ENCODE measurements around the gene CTF1. TPM values are rescaled to one million over a fixed set of nuclear protein-coding genes. Genes with fewer than 3 reads are reported as not detected.

CTF1 gene, protein sequence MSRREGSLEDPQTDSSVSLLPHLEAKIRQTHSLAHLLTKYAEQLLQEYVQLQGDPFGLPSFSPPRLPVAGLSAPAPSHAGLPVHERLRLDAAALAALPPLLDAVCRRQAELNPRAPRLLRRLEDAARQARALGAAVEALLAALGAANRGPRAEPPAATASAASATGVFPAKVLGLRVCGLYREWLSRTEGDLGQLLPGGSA
- total RNA-seq (1 to 10 TPM; 4.7 to 9.8 TPM), polyA plus RNA-seq (1 to 10 TPM; 3.3 to 5.6 TPM)
- long read RNA-seq, donor 1, partial matches to known transcripts: 0 of 5 reads
- long read RNA-seq, donor 1, other reads (novel, unspliced or antisense): 0 of 5 reads
- long read RNA-seq, donor 2: 0 reads
- long read RNA-seq, donor 3, partial matches to known transcripts: 0 of 1 reads
- long read RNA-seq, donor 3, other reads (novel, unspliced or antisense): 0 of 1 reads
- long read RNA-seq, donor 4: 0 reads
- long read RNA-seq, donor 5, partial matches to known transcripts: 0 of 2 reads
- long read RNA-seq, donor 5, other reads (novel, unspliced or antisense): 0 of 2 reads

DNA sequence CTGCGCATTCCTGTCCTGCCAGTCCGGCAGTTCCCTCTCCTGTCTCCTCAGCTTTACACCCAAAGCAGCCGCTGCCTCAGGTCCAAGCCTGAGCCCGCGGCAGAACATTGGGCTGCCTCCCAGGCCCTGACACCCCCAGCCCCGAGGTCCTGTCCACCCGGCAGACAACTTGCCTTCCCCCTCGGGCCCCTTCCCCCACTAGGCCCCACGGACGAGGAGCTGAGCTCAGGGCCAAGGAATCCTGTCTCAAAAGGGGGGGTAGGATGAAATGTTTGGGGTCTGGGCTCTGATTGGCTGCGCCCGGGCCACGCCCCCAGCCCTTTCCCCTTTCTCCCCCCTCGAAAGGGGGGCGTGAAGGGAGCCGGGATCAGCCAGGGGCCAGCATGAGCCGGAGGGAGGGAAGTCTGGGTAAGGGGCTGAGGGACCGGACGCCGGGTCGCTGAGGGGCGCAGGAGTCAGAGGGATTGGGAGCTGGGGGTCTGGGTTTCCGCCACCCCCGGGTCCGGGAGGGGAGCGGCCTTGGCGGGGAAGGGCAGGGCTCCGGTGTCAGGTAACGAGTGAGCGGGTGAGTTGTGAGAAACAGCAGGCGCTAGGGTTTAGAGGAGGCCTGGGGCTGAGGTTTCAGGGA, at the start of gene CTF1:
Gene CTF1, plus strand, starts transcription at position 354 of the 628 bp plus-strand sequence. Its CDS starts 30 bp downstream, at position 384.
- peaks cover 9 to 34% (median 21%) of the 10 kb centered on the region in 5 donors for H3K4me1 ChIP-seq (ENCODE audit: control insufficient read depth in 5 of 5, insufficient read depth in 5 of 5, low read length in 5 of 5)
- no peaks in the 10 kb centered on the region for H3K27me3 ChIP-seq (ENCODE audit: control insufficient read depth in 3 of 3, insufficient read depth in 3 of 3, low read length in 2 of 3)
- WGBS, 2 donors: 9 to 12% methylated on average over 28 to 31 of the region's 31 CpGs
- ATAC-seq (ENCODE audit: insufficient read depth, low FRiP score) (peak; percentile 70), DNase-seq (peak; percentile 94 to 97 (median 97))
- TF ChIP-seq, protein P1, sequence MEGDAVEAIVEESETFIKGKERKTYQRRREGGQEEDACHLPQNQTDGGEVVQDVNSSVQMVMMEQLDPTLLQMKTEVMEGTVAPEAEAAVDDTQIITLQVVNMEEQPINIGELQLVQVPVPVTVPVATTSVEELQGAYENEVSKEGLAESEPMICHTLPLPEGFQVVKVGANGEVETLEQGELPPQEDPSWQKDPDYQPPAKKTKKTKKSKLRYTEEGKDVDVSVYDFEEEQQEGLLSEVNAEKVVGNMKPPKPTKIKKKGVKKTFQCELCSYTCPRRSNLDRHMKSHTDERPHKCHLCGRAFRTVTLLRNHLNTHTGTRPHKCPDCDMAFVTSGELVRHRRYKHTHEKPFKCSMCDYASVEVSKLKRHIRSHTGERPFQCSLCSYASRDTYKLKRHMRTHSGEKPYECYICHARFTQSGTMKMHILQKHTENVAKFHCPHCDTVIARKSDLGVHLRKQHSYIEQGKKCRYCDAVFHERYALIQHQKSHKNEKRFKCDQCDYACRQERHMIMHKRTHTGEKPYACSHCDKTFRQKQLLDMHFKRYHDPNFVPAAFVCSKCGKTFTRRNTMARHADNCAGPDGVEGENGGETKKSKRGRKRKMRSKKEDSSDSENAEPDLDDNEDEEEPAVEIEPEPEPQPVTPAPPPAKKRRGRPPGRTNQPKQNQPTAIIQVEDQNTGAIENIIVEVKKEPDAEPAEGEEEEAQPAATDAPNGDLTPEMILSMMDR (IDR thresholded peaks at IDR 0.05; ENCODE audit: control extremely low read depth, extremely low read depth): no peak
- H3K4me3 ChIP-seq: peak within 1 kb of the TSS; percentile 42
- peaks cover 0 to 3% (median 0%) of the 10 kb centered on the region in 4 donors for H3K9me3 ChIP-seq (ENCODE audit: control insufficient read depth in 4 of 4, insufficient read depth in 3 of 4, low read length in 3 of 4)
- H3K9ac ChIP-seq (ENCODE audit: insufficient read depth in 1 of 2, low read length in 2 of 2): peak within 1 kb of the TSS; percentile 49 to 82
- peak within 1 kb of the TSS; percentile 91 to 94 for H3K27ac ChIP-seq (ENCODE audit: low read depth in 1 of 2, low read length in 1 of 2)
- H3K36me3 ChIP-seq (ENCODE audit: control insufficient read depth in 4 of 4, insufficient read depth in 4 of 4, low read length in 4 of 4): peaks cover 0 to 5% (median 3%) of the 10 kb centered on the region in 4 donors

DNA sequence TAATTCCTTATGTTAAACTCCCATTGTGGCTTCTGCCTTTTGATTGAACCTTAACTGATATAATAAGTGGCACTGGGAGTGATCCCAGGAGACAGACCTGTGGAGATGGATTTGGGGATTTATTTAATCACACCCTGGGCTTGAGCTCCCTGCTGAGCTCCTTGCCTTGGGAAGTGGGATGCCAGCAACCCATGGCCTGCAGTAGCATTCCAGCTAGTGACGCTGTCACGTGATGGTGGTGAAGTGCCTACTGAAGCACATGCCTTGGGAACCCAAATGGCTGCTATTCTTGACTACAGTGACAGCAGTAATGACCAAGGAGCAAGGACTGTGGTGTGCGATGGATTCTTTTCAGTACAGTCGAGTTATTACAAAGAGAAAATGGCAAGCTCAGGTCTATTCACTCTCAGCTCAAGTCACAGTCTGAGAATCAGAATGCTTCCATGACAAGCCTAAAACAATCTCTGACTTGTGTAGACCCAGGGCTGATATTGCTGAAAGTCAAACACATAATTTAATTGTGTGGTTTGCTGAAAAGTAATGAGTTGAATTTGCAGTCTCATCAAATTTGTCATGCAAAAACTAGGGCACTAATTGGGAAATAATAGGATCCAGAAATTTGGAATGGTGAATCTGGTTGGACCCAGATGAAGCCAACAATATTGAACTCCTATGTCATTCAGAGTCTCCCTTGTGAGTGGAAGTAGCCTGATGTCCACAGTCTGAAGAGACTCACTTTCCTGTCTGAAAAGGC, 49.6 kb upstream of the CTF1 start:
- TF ChIP-seq, protein P1 (IDR thresholded peaks at IDR 0.05; ENCODE audit: control extremely low read depth, extremely low read depth): no peak
- WGBS, 2 donors: 81 to 91% methylated on average over 4 of the region's 4 CpGs
- H3K9me3 ChIP-seq (ENCODE audit: control insufficient read depth in 4 of 4, insufficient read depth in 3 of 4, low read length in 3 of 4): no peaks in the 10 kb centered on the region
- H3K27me3 ChIP-seq (ENCODE audit: control insufficient read depth in 3 of 3, insufficient read depth in 3 of 3, low read length in 2 of 3): no peaks in the 10 kb centered on the region
- no peak overlapping the region for H3K4me3 ChIP-seq
- H3K27ac ChIP-seq (ENCODE audit: low read depth in 1 of 2, low read length in 1 of 2): no peak overlapping the region
- H3K4me1 ChIP-seq (ENCODE audit: control insufficient read depth in 5 of 5, insufficient read depth in 5 of 5, low read length in 5 of 5): no peaks in the 10 kb centered on the region
- H3K36me3 ChIP-seq (ENCODE audit: control insufficient read depth in 4 of 4, insufficient read depth in 4 of 4, low read length in 4 of 4): peaks cover 0 to 4% (median under 1%) of the 10 kb centered on the region in 4 donors
- ATAC-seq (ENCODE audit: insufficient read depth, low FRiP score) (no peak), DNase-seq (no peak)
- no peak overlapping the region for H3K9ac ChIP-seq (ENCODE audit: insufficient read depth in 1 of 2, low read length in 2 of 2)

DNA sequence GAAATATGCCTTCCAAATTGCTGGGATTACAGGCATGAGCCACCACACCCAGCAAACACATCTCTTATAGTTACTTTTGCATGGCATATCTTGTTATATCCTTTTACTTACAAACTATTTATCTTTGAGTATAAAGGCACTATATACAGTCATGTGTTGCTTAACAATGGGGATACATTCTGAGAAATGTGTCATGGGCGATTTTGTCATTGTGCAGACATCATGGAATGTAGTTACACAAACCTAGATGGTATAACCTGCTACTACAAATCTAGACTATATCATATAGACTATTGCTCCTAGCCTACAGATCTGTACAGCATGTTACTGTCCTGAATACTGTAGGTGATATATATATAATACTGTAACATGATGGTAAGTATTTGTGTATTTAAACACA, 46.2 kb upstream of the CTF1 start:
- no peak overlapping the region for H3K4me3 ChIP-seq
- WGBS, 2 donors: 75 to 78% methylated on average over 1 of the region's 1 CpG
- no peak overlapping the region for H3K9ac ChIP-seq (ENCODE audit: insufficient read depth in 1 of 2, low read length in 2 of 2)
- no peaks in the 10 kb centered on the region for H3K27me3 ChIP-seq (ENCODE audit: control insufficient read depth in 3 of 3, insufficient read depth in 3 of 3, low read length in 2 of 3)
- H3K4me1 ChIP-seq (ENCODE audit: control insufficient read depth in 5 of 5, insufficient read depth in 5 of 5, low read length in 5 of 5): no peaks in the 10 kb centered on the region
- no peak overlapping the region for H3K27ac ChIP-seq (ENCODE audit: low read depth in 1 of 2, low read length in 1 of 2)
- no peak for DNase-seq
- H3K9me3 ChIP-seq (ENCODE audit: control insufficient read depth in 4 of 4, insufficient read depth in 3 of 4, low read length in 3 of 4): no peaks in the 10 kb centered on the region
- H3K36me3 ChIP-seq (ENCODE audit: control insufficient read depth in 4 of 4, insufficient read depth in 4 of 4, low read length in 4 of 4): peaks cover 0 to 18% (median 3%) of the 10 kb centered on the region in 4 donors
- no peak for ATAC-seq (ENCODE audit: insufficient read depth, low FRiP score)
- TF ChIP-seq, protein P1 (IDR thresholded peaks at IDR 0.05; ENCODE audit: control extremely low read depth, extremely low read depth): no peak

Data from lung (tissue), 16 donors.